Uterus (tissue), 2 donors: Measurements from ENCODE around the gene PPL.

Source experiments
- CTCF ChIP-seq, 4 experiments: fragments of 200-600 bp in 2 of 4; fragments of 450-650 bp in 2 of 4; sonication (generic) in 2 of 4; IDR thresholded peaks; one replicate each; pipeline ENCODE4 v1.5.1; 2016 to 2019; ENCODE audit warnings: antibody characterized with exemption in 4 of 4, mild to moderate bottlenecking in 2 of 4, moderate library complexity in 1 of 4
- POLR2A ChIP-seq, 2 donors: fragments of 450-650 bp; IDR thresholded peaks; one replicate each; pipeline ENCODE4 v1.6.1; 2016; ENCODE audit warnings: antibody characterized with exemption in 2 of 2, mild to moderate bottlenecking in 1 of 2, moderate library complexity in 1 of 2

GRCh38 chr16:4938683-4939030, 1.7 kb upstream of the PPL start:
- no peak for TF ChIP-seq POLR2A (IDR thresholded peaks at IDR 0.05)
- TF ChIP-seq CTCF (IDR thresholded peaks at IDR 0.05) = no peak
